IMR-90 (cell line): ENCODE measurements around the gene FOXL3. TPM values are rescaled to one million over a fixed set of nuclear protein-coding genes. Genes with fewer than 3 reads are reported as not detected.

Source experiments
- ATAC-seq: fragments of 200-7000 bp; cut with Tn5 transposase; 2 replicates; pipeline ENCODE4 v1.9.1; 2020; ENCODE audit warnings: low read depth, mild to moderate bottlenecking, moderate library complexity
- BruUV-seq: library from RNA; stranded (reverse); fragments of 400-500 nt; replicated peaks from 2 replicates; lab custom pipeline; 2021; lab: Mats Ljungman, UMichigan
- CTCF ChIA-PET: fragments of 300-600 bp; formaldehyde crosslinking; extraction: SDS; loops from one replicate; lab custom pipeline; 2021; ENCODE audit warnings: antibody characterized with exemption; lab: Yijun Ruan, JAX
- POLR2A ChIA-PET: fragments of 300-600 bp; sonication (Branson Sonifier 250); formaldehyde crosslinking; loops from one replicate; lab custom pipeline; 2022; ENCODE audit warnings: antibody characterized with exemption; ENCODE audit not compliant: unreplicated experiment; lab: Charles Lee
- DNase-seq: peaks from one replicate; pipeline ENCODE4 v3.0.0; 2013
- H2AFZ ChIP-seq: replicated peaks from 2 replicates; pipeline ENCODE3; 2013; ENCODE audit warnings: low read length, mild to moderate bottlenecking; ENCODE audit not compliant: poor library complexity
- H2AK5ac ChIP-seq: 2 replicates; pipeline ENCODE4 v1.6.1; 2013; ENCODE audit warnings: low read depth, low read length, inconsistent platforms
- H2AK9ac ChIP-seq: replicated peaks from 2 replicates; pipeline ENCODE3; 2013; ENCODE audit warnings: mild to moderate bottlenecking, low read depth, low read length, moderate library complexity; ENCODE audit not compliant: poor library complexity
- H2BK120ac ChIP-seq: 2 replicates; pipeline ENCODE4 v1.6.1; 2013; ENCODE audit warnings: low read depth, low read length, inconsistent platforms
- H2BK15ac ChIP-seq: 3 replicates; pipeline ENCODE4 v1.6.1; 2013; ENCODE audit warnings: low read depth, low read length, inconsistent platforms
- H2BK20ac ChIP-seq: 2 replicates; pipeline ENCODE4 v1.6.1; 2013; ENCODE audit warnings: low read depth, mild to moderate bottlenecking, inconsistent platforms, low read length, moderate library complexity
- H2BK5ac ChIP-seq: 2 replicates; pipeline ENCODE4 v1.6.1; 2013; ENCODE audit warnings: mild to moderate bottlenecking, low read depth, low read length, inconsistent platforms; ENCODE audit not compliant: poor library complexity, severe bottlenecking
- H3K14ac ChIP-seq: replicated peaks from 2 replicates; pipeline ENCODE4 v1.6.1; 2013; ENCODE audit warnings: low read depth, low read length, inconsistent platforms
- H3K18ac ChIP-seq: 2 replicates; pipeline ENCODE4 v1.6.1; 2013; ENCODE audit warnings: low read depth, low read length, control low read depth
- H3K23ac ChIP-seq: 2 replicates; pipeline ENCODE4 v1.6.1; 2013; ENCODE audit warnings: low read depth, low read length, inconsistent platforms
- H3K27ac ChIP-seq: 2 replicates; pipeline ENCODE4 v1.5.1; 2013; ENCODE audit warnings: mild to moderate bottlenecking, control low read depth, low read length; ENCODE audit not compliant: insufficient read depth
- H3K27me3 ChIP-seq: 2 replicates; pipeline ENCODE4 v1.6.1; 2013; ENCODE audit warnings: low read length; ENCODE audit not compliant: control insufficient read depth, insufficient read depth
- H3K36me3 ChIP-seq: 2 replicates; pipeline ENCODE4 v1.6.1; 2013; ENCODE audit warnings: low read length, mixed read lengths; ENCODE audit not compliant: control insufficient read depth, insufficient read depth
- H3K4ac ChIP-seq: 2 replicates; pipeline ENCODE4 v1.6.1; 2013; ENCODE audit warnings: low read depth, low read length, inconsistent platforms
- H3K4me1 ChIP-seq: 2 replicates; pipeline ENCODE4 v1.6.1; 2013; ENCODE audit warnings: low read length, mixed read lengths; ENCODE audit not compliant: control insufficient read depth, insufficient read depth
- H3K4me2 ChIP-seq: 2 replicates; pipeline ENCODE4 v1.6.1; 2013; ENCODE audit warnings: low read depth, mild to moderate bottlenecking, control low read depth, low read length, moderate library complexity
- H3K4me3 ChIP-seq: 2 replicates; pipeline ENCODE4 v1.5.1; 2013; ENCODE audit warnings: low read depth, mild to moderate bottlenecking, control low read depth, low read length, moderate library complexity; ENCODE audit not compliant: insufficient read depth
- H3K56ac ChIP-seq: 2 replicates; pipeline ENCODE4 v1.6.1; 2013; ENCODE audit warnings: low read length, inconsistent platforms; ENCODE audit not compliant: insufficient read depth; ENCODE audit errors: extremely low read depth
- H3K79me1 ChIP-seq, 2 experiments: 2 replicates each; pipeline ENCODE4 v1.6.1; 2013; ENCODE audit warnings: low read length in 2 of 2, inconsistent platforms in 1 of 2, low read depth in 1 of 2
- H3K9ac ChIP-seq: 2 replicates; pipeline ENCODE4 v1.6.1; 2013; ENCODE audit warnings: low read depth, low read length, control low read depth
- H3K9me1 ChIP-seq: 2 replicates; pipeline ENCODE4 v1.6.1; 2013; ENCODE audit warnings: low read length, inconsistent platforms; ENCODE audit not compliant: insufficient read depth
- H3K9me3 ChIP-seq: 2 replicates; pipeline ENCODE4 v1.6.1; 2013; ENCODE audit warnings: low read length; ENCODE audit not compliant: control insufficient read depth, insufficient read depth
- H4K20me1 ChIP-seq: 2 replicates; pipeline ENCODE4 v1.6.1; 2013; ENCODE audit warnings: low read length, inconsistent platforms; ENCODE audit not compliant: insufficient read depth
- H4K5ac ChIP-seq: 2 replicates; pipeline ENCODE4 v1.6.1; 2013; ENCODE audit warnings: mild to moderate bottlenecking, low read depth, low read length, control low read depth
- H4K8ac ChIP-seq, 2 experiments: 2 replicates each; pipeline ENCODE4 v1.6.1; 2013; ENCODE audit warnings: low read depth in 2 of 2, low read length in 2 of 2, control low read depth in 1 of 2, inconsistent platforms in 1 of 2
- H4K91ac ChIP-seq: 2 replicates; pipeline ENCODE4 v1.6.1; 2013; ENCODE audit warnings: low read depth, low read length, inconsistent platforms; ENCODE audit not compliant: insufficient read depth
- CEBPB ChIP-seq: IDR thresholded peaks from 2 replicates; pipeline ENCODE4 v1.6.1; 2012; ENCODE audit warnings: low read depth, low read length, improper control_type of control experiment
- FOS ChIP-seq: fragments of 150-350 bp; IDR thresholded peaks from 2 replicates; pipeline ENCODE4 v1.6.1; 2016; ENCODE audit warnings: low read depth, low read length
- MAFK ChIP-seq: IDR thresholded peaks from 2 replicates; pipeline ENCODE4 v1.6.1; 2012; ENCODE audit warnings: low read depth, low read length, improper control_type of control experiment
- MAZ ChIP-seq: IDR thresholded peaks from 2 replicates; pipeline ENCODE4 v1.6.1; 2012; ENCODE audit warnings: low read depth, mild to moderate bottlenecking, low read length, improper control_type of control experiment, moderate library complexity, borderline replicate concordance
- RCOR1 ChIP-seq: IDR thresholded peaks from 2 replicates; pipeline ENCODE4 v1.6.1; 2012; ENCODE audit warnings: mild to moderate bottlenecking, low read length, improper control_type of control experiment; ENCODE audit not compliant: insufficient replicate concordance
- RFX5 ChIP-seq: IDR thresholded peaks from 2 replicates; pipeline ENCODE4 v1.8.0; 2012; ENCODE audit warnings: low read depth, mild to moderate bottlenecking, low read length, moderate library complexity
- WGBS, 2 experiments: methylation state at CpG; one replicate each; pipeline versions ENCODE4 v1.1.5 to v1.1.7; 2013; ENCODE audit warnings: missing lambda C conversion rate in 2 of 2; ENCODE audit not compliant: insufficient read length in 1 of 2; ENCODE audit errors: extremely low coverage in 2 of 2; 5-methylcytosine and 5-hydroxymethylcytosine counted together
- dilution Hi-C: fragments of 300-500 bp; cut with HindIII; formaldehyde crosslinking; loops from one replicate; pipeline ENCODE4 v1.14.3; 2018; ENCODE audit warnings: low sequenced_read_pairs; ENCODE audit not compliant: unreplicated experiment
- in situ Hi-C: fragments of 300-500 bp; cut with MboI; formaldehyde crosslinking; loops from 3 replicates; pipeline ENCODE4 v1.14.3; 2019; ENCODE audit warnings: low sequenced_read_pairs, inconsistent platforms, mixed read lengths
- intact Hi-C: fragments of 100-400 bp; cut with micrococcal nuclease; formaldehyde crosslinking; loops from 2 replicates; pipeline ENCODE4 v1.10.0; 2022
- polyA plus RNA-seq, 3 experiments: library from polyadenylated mRNA; depleted of rRNA; stranded (reverse); fragments of >200 nt; gene quantifications; 2 replicates each; pipeline ENCODE4 v1.2.3, GENCODE V29; 2012; ENCODE audit warnings: low replicate concordance in 1 of 3
- total RNA-seq: library from RNA; depleted of rRNA; stranded (reverse); fragments of >200 nt; gene quantifications from 2 replicates; pipeline ENCODE4 v1.2.3, GENCODE V29; 2012
- TF ChIP-seq, protein P1 (sequence below): conservative IDR thresholded peaks from 2 replicates; pipeline ENCODE4 v1.5.1; 2012; ENCODE audit warnings: mild to moderate bottlenecking, low read depth, low read length, improper control_type of control experiment
- TF ChIP-seq, protein P2 (sequence below): fragments of 150-350 bp; IDR thresholded peaks from 2 replicates; pipeline ENCODE4 v1.6.1; 2017; ENCODE audit warnings: mild to moderate bottlenecking, antibody characterized with exemption, low read length, low read depth
- TF ChIP-seq, protein P3 (sequence below): fragments of 150-350 bp; IDR thresholded peaks from 2 replicates; pipeline ENCODE4 v1.6.1; 2016; ENCODE audit warnings: low read depth, mild to moderate bottlenecking, low read length, moderate library complexity, borderline replicate concordance

The FOXL3 gene
- total and polyA plus RNA-seq, 2 of the 4 experiments (the other 2 are of a cell fraction): not detected

DNA sequence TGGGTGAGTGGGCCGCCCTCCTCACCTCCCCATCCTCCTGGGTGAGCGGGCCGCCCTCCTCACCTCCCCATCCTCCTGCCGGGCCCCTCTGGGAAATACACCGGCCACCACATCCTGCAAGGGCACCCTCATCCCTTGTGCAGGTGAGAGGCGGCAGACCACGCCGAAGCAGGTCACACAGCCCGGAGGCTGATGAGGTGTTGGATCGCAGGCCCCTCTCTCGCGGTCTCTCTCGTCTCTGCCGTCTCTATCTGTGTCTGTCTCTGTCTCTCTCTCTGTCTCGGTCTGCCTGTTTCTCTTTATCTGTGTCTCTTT, 30.8 kb upstream of the FOXL3 start:
- no peak overlapping the region for H3K9ac ChIP-seq
- intact Hi-C loops: no loop called here
- H4K8ac ChIP-seq: no peak overlapping the region
- no peak overlapping the region for H2AK5ac ChIP-seq
- dilution Hi-C loops: no loop called here
- ChIA-PET POLR2A (no interaction called here), CTCF (no interaction called here)
- no TSS peak for BruUV-seq
- H3K4ac ChIP-seq: no peak overlapping the region
- TF ChIP-seq MAFK (no peak), FOS (no peak), RCOR1 (no peak), CEBPB (no peak), MAZ (no peak), RFX5 (no peak)
- TF ChIP-seq, protein P1, sequence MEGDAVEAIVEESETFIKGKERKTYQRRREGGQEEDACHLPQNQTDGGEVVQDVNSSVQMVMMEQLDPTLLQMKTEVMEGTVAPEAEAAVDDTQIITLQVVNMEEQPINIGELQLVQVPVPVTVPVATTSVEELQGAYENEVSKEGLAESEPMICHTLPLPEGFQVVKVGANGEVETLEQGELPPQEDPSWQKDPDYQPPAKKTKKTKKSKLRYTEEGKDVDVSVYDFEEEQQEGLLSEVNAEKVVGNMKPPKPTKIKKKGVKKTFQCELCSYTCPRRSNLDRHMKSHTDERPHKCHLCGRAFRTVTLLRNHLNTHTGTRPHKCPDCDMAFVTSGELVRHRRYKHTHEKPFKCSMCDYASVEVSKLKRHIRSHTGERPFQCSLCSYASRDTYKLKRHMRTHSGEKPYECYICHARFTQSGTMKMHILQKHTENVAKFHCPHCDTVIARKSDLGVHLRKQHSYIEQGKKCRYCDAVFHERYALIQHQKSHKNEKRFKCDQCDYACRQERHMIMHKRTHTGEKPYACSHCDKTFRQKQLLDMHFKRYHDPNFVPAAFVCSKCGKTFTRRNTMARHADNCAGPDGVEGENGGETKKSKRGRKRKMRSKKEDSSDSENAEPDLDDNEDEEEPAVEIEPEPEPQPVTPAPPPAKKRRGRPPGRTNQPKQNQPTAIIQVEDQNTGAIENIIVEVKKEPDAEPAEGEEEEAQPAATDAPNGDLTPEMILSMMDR: no peak
- TF ChIP-seq, protein P2, sequence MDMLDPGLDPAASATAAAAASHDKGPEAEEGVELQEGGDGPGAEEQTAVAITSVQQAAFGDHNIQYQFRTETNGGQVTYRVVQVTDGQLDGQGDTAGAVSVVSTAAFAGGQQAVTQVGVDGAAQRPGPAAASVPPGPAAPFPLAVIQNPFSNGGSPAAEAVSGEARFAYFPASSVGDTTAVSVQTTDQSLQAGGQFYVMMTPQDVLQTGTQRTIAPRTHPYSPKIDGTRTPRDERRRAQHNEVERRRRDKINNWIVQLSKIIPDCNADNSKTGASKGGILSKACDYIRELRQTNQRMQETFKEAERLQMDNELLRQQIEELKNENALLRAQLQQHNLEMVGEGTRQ: no peak
- TF ChIP-seq, protein P3, sequence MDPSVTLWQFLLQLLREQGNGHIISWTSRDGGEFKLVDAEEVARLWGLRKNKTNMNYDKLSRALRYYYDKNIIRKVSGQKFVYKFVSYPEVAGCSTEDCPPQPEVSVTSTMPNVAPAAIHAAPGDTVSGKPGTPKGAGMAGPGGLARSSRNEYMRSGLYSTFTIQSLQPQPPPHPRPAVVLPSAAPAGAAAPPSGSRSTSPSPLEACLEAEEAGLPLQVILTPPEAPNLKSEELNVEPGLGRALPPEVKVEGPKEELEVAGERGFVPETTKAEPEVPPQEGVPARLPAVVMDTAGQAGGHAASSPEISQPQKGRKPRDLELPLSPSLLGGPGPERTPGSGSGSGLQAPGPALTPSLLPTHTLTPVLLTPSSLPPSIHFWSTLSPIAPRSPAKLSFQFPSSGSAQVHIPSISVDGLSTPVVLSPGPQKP: no peak
- no peak overlapping the region for H4K5ac ChIP-seq
- H3K18ac ChIP-seq: no peak overlapping the region
- no peaks in the 10 kb centered on the region for H3K27me3 ChIP-seq
- peaks cover 27% of the 10 kb centered on the region for H3K9me3 ChIP-seq
- no peak overlapping the region for H3K56ac ChIP-seq
- H3K4me2 ChIP-seq: no peak overlapping the region
- peaks cover 73% of the 10 kb centered on the region for H3K36me3 ChIP-seq
- no peak overlapping the region for H3K4me3 ChIP-seq
- H3K4me1 ChIP-seq: no peaks in the 10 kb centered on the region
- no peaks in the 10 kb centered on the region for H3K9me1 ChIP-seq
- no peak overlapping the region for H2BK20ac ChIP-seq
- ATAC-seq: no peak
- no peak for DNase-seq
- WGBS, 2 experiments: 98% methylated on average over 7 of the region's 15 CpGs; no CpG with 5 or more reads in 1 of the 2 experiments
- H3K79me1 ChIP-seq: no peaks in the 10 kb centered on the region
- no peak overlapping the region for H2BK120ac ChIP-seq
- no peak overlapping the region for H2BK5ac ChIP-seq
- no peaks in the 10 kb centered on the region for H4K20me1 ChIP-seq
- no peak overlapping the region for H3K27ac ChIP-seq
- no peak overlapping the region for H4K91ac ChIP-seq
- no peak overlapping the region for H2BK15ac ChIP-seq
- H2AFZ ChIP-seq: no peak overlapping the region
- in situ Hi-C loops: no loop called here
- H3K23ac ChIP-seq: no peak overlapping the region
- no peak overlapping the region for H2AK9ac ChIP-seq
- H3K14ac ChIP-seq: no peak overlapping the region
